ENCODE data around the gene NDOR1. TPM values are rescaled to one million over a fixed set of nuclear protein-coding genes. Genes with fewer than 3 reads are reported as not detected.
A peak's percentile ranks its signal among the peaks of the same experiment; 100 is the strongest.

Gene NDOR1
- total RNA-seq, 4 donors from 2014 or later, result 5.3 to 11.2 (median 7.7) TPM

GRCh38 chr9:137218754-137219271 lies 13.3 kb downstream of the NDOR1 start:
- DNase-seq, result no peak
- Histone ChIP-seq H3K4me3 (peak overlapping the region; percentile 37 to 66 (median 50)), H3K36me3 (peaks cover 0 to 29% (median 0%) of the 10 kb centered on the region in 3 donors), H3K9me3 (no peaks in the 10 kb centered on the region), H3K4me1 (peaks cover 28 to 66% (median 33%) of the 10 kb centered on the region in 3 donors), H3K27me3 (no peaks in the 10 kb centered on the region), H3K27ac (peak overlapping the region in 3 of 4 donors; percentile 83 to 92 (median 91))
- TF ChIP-seq POLR2A (IDR thresholded peaks at IDR 0.05), result no peak
- intact Hi-C loops (cut with DNase I), result no loop called here
- 69% methylated on average over 4 of the region's 12 CpGs; no CpG with 5 or more reads in 1 of the 2 donors for WGBS, 2 donors

DNA sequence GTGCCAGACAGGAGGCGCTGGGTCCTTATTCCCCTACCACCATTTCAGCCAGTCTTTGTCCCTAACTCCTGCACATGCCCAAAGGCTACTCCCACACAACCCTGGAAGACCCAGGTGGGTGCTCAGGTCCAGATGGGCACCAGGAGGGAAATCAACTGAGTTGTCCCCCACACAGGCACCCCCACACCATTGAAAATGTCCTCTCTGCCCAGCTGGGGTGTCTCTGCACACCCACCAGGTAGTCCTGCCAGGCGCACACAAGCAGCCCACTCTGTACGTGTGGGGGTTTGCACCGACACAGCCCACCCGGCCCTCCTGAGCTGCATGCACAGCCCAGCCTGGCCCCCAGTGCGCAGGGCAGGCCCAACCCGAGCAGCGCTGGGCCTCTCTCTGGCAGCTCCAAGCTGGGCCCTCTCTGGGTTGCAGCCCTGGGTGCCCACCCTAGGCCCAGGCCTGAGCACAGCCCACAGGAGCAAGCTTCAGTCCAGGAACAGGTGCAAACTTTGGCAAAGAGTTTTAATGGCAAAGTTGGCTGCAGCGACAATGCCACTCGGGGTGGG lies 14.3 kb downstream of the NDOR1 start:
- peaks cover 0 to 19% (median 0%) of the 10 kb centered on the region in 3 donors for H3K36me3 ChIP-seq
- H3K4me3 ChIP-seq, result no peak overlapping the region
- no peak overlapping the region for H3K27ac ChIP-seq
- TF ChIP-seq, protein P1, sequence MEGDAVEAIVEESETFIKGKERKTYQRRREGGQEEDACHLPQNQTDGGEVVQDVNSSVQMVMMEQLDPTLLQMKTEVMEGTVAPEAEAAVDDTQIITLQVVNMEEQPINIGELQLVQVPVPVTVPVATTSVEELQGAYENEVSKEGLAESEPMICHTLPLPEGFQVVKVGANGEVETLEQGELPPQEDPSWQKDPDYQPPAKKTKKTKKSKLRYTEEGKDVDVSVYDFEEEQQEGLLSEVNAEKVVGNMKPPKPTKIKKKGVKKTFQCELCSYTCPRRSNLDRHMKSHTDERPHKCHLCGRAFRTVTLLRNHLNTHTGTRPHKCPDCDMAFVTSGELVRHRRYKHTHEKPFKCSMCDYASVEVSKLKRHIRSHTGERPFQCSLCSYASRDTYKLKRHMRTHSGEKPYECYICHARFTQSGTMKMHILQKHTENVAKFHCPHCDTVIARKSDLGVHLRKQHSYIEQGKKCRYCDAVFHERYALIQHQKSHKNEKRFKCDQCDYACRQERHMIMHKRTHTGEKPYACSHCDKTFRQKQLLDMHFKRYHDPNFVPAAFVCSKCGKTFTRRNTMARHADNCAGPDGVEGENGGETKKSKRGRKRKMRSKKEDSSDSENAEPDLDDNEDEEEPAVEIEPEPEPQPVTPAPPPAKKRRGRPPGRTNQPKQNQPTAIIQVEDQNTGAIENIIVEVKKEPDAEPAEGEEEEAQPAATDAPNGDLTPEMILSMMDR (IDR thresholded peaks at IDR 0.05), result no peak
- no peak for TF ChIP-seq POLR2A (IDR thresholded peaks at IDR 0.05)
- H3K27me3 ChIP-seq, result no peaks in the 10 kb centered on the region
- intact Hi-C loops (cut with DNase I), result no loop called here
- peaks cover 38 to 76% (median 44%) of the 10 kb centered on the region in 3 donors for H3K4me1 ChIP-seq
- DNase-seq, result no peak
- H3K9me3 ChIP-seq, result no peaks in the 10 kb centered on the region
- WGBS, 2 donors, result 92% methylated on average over 2 of the region's 10 CpGs

DNA sequence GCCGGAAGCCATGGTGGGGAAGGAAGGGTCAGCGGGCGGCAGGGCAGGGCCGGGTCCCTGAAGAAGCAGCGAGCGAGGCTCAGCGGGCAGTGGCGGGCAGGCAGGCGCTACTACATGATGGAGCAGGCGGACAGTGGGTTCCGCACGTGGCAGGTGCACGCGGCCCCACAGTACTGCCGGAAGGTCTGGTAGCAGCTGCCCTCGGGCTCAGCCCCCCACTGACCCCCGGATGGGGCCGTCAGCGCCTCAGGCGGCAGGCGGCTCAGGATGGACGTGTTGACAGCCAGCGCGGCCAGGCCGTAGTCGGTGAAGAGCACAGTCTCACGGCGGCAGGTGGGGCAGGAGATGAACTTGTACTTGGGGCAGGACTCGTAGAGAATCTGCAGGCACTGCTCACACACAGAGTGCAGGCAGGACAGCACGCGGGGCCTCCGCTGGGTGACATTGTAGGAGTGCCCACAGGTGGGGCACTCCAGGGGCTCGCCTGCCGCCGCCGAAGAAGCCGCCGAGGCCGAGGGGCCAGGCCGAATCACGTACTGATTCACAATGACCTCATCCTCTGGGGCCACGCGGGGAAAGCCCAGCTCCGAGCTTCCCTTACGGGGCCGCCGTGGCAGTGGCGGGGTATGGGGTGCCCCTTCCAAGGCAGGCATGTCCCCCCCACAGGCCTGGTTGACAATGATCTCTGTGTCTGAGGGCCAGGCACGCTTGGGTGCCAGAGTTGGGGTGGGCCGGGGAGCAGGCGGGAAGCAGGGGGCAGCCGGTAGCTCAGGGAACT lies 15.0 kb downstream of the NDOR1 start:
- no peak overlapping the region for H3K4me3 ChIP-seq
- H3K36me3 ChIP-seq, result peaks cover 0 to 12% (median 0%) of the 10 kb centered on the region in 3 donors
- WGBS, 2 donors, result 91 to 95% methylated on average over 13 to 19 of the region's 52 CpGs
- H3K27ac ChIP-seq, result peak overlapping the region in 1 of 4 donors; percentile 70
- intact Hi-C loops (cut with DNase I), result no loop called here
- no peaks in the 10 kb centered on the region for H3K27me3 ChIP-seq
- DNase-seq, result no peak
- peaks cover 39 to 83% (median 44%) of the 10 kb centered on the region in 3 donors for H3K4me1 ChIP-seq
- TF ChIP-seq, protein P1 (IDR thresholded peaks at IDR 0.05), result no peak
- no peak for TF ChIP-seq POLR2A (IDR thresholded peaks at IDR 0.05)
- H3K9me3 ChIP-seq, result no peaks in the 10 kb centered on the region

- no peak for DNase-seq
- intact Hi-C loops (cut with DNase I), result no loop called here
- Histone ChIP-seq H3K27me3 (no peaks in the 10 kb centered on the region), H3K9me3 (no peaks in the 10 kb centered on the region), H3K27ac (peak overlapping the region in 3 of 4 donors; percentile 65 to 97 (median 70)), H3K4me3 (peak overlapping the region; percentile 30 to 89 (median 58)), H3K4me1 (peaks cover 39 to 89% (median 45%) of the 10 kb centered on the region in 3 donors), H3K36me3 (peaks cover 0 to 6% (median 0%) of the 10 kb centered on the region in 3 donors)
- WGBS, 2 donors, result no CpG with 5 or more reads among the region's 14 CpGs
- TF ChIP-seq, protein P1 (IDR thresholded peaks at IDR 0.05), result no peak
- no peak for TF ChIP-seq POLR2A (IDR thresholded peaks at IDR 0.05)
Measured at GRCh38 chr9:137221095-137221505, 15.6 kb downstream of the NDOR1 start.

GRCh38 chr9:137221506-137222111 lies 16.1 kb downstream of the NDOR1 start:
- Histone ChIP-seq H3K4me3 (peak overlapping the region; percentile 30 to 89 (median 58)), H3K9me3 (no peaks in the 10 kb centered on the region), H3K4me1 (peaks cover 40 to 90% (median 46%) of the 10 kb centered on the region in 3 donors), H3K27ac (peak overlapping the region; percentile 65 to 97 (median 83)), H3K36me3 (peaks cover 0 to 1% (median 0%) of the 10 kb centered on the region in 3 donors), H3K27me3 (no peaks in the 10 kb centered on the region)
- intact Hi-C loops (cut with DNase I), result no loop called here
- TF ChIP-seq, protein P1 (IDR thresholded peaks at IDR 0.05), result no peak
- 4% methylated on average over 10 of the region's 61 CpGs; no CpG with 5 or more reads in 1 of the 2 donors for WGBS, 2 donors
- DNase-seq, result no peak
